Measurements from ENCODE around the gene SLC30A3. TPM values are rescaled to one million over a fixed set of nuclear protein-coding genes. Genes with fewer than 3 reads are reported as not detected.

Gene SLC30A3
- total RNA-seq, 3 donors from 2014 or later (not counting 1 experiment from before 2014, with no cell fraction given), result not detected

GRCh38 chr2:27255187-27255586, 7.7 kb downstream of the SLC30A3 start:
- H3K27me3 Mint-ChIP-seq (ENCODE audit: low read depth in 2 of 2), result peaks cover 34 to 45% of the 10 kb centered on the region in 2 donors

DNA sequence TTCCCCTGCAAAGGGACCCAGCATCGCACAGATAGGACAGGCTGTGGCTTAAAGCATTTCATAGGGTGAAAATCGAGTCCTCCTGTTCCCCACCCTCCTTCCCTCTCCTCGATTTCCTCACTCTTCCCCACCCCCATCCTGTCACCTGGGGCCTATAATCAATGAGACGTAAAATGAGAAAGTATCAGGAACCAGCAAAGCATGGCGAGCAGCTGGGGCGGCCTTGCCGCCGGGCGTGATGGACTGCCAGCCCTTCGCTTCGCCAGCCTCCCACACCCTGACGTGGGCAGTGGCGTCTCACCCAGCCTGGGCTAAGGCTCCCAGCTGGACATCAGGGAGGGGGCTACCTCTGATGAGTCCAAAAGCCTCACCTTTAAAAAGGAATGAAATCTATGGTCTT, 11.1 kb downstream of the SLC30A3 start:
- H3K36me3 Mint-ChIP-seq, result no peaks in the 10 kb centered on the region
- no peak overlapping the region for H3K4me3 Mint-ChIP-seq
- Histone ChIP-seq H3K27me3 (ENCODE audit: control insufficient read depth, insufficient read depth, low read length) (peaks cover 2% of the 10 kb centered on the region), H3K9me3 (ENCODE audit: control insufficient read depth, insufficient read depth, low read length) (no peaks in the 10 kb centered on the region), H3K36me3 (ENCODE audit: control insufficient read depth, insufficient read depth, low read length) (no peaks in the 10 kb centered on the region), H3K4me1 (ENCODE audit: control insufficient read depth, insufficient read depth, low read length) (peaks cover 4% of the 10 kb centered on the region), H3K4me3 (ENCODE audit: low read length) (no peak overlapping the region), H3K27ac (ENCODE audit: low read length) (no peak overlapping the region)
- H3K27me3 Mint-ChIP-seq (ENCODE audit: low read depth in 2 of 2), result peaks cover 14 to 34% of the 10 kb centered on the region in 2 donors
- no peak for TF ChIP-seq CTCF (IDR thresholded peaks at IDR 0.05)
- DNase-seq, result no peak
- WGBS (ENCODE audit: insufficient coverage), result 85% methylated on average over 13 of the region's 13 CpGs
- intact Hi-C loops (cut with micrococcal nuclease), result no loop called here
- no peak overlapping the region for H3K27ac Mint-ChIP-seq
- H3K4me1 Mint-ChIP-seq, result no peaks in the 10 kb centered on the region
- H3K9me3 Mint-ChIP-seq, result no peaks in the 10 kb centered on the region
- no peak for ATAC-seq

More at GRCh38 chr2:27255187-27255586, 7.7 kb downstream of the SLC30A3 start:
- 74% methylated on average over 12 of the region's 13 CpGs for WGBS (ENCODE audit: insufficient coverage)
- no peak overlapping the region for H3K4me3 Mint-ChIP-seq
- no peaks in the 10 kb centered on the region for H3K4me1 Mint-ChIP-seq
- intact Hi-C loops (cut with micrococcal nuclease), result no loop called here
- H3K27me3 ChIP-seq (ENCODE audit: control insufficient read depth, insufficient read depth, low read length), result peaks cover 9% of the 10 kb centered on the region
- no peak overlapping the region for H3K4me3 ChIP-seq (ENCODE audit: low read length)
- H3K36me3 ChIP-seq (ENCODE audit: control insufficient read depth, insufficient read depth, low read length), result no peaks in the 10 kb centered on the region
- H3K9me3 ChIP-seq (ENCODE audit: control insufficient read depth, insufficient read depth, low read length), result no peaks in the 10 kb centered on the region
- no peaks in the 10 kb centered on the region for H3K9me3 Mint-ChIP-seq
- no peak for DNase-seq
- no peak for ATAC-seq
- TF ChIP-seq CTCF (IDR thresholded peaks at IDR 0.05), result no peak
- H3K27ac ChIP-seq (ENCODE audit: low read length), result no peak overlapping the region
- H3K27ac Mint-ChIP-seq, result no peak overlapping the region
- peaks cover 2% of the 10 kb centered on the region for H3K4me1 ChIP-seq (ENCODE audit: control insufficient read depth, insufficient read depth, low read length)
- no peaks in the 10 kb centered on the region for H3K36me3 Mint-ChIP-seq

DNA sequence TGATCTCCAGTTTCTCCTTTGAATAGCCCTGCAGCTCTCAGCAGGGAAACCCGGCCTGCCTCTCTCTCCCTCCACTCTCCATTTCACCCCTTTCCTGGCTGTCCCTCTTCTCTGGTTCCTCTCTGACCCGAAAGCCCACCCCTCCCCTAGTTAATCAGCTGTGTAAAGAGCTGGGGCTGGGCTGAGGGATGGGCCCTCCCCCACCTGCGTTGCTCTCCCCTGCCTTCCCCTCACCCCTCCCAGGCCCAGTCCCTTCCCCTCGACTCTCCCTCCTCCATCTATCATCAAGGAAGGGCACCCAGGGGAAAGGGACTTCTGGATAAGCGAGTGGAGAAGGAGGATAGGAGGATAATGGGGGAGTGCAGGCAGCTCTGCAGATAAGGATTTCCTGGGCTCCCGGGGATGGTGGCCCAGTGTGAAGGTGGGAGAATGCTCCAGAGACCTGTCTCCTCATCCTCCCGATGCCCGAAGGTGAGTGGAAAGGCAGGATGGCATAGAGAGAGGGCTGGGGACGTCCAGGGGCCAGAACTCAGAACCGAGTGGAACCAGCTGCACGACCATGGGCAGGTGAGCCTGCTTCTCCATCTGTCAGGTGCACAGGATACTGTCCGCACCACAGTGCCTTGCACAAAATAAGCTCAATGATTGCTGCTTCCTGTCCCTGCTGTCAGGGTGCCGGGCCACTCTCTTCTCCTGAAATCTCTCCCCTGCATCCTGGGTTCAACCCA, 12.0 kb downstream of the SLC30A3 start:
- H3K4me3 ChIP-seq (ENCODE audit: low read length), result no peak overlapping the region
- no peaks in the 10 kb centered on the region for H3K36me3 ChIP-seq (ENCODE audit: control insufficient read depth, insufficient read depth, low read length)
- no peak overlapping the region for H3K27ac Mint-ChIP-seq
- intact Hi-C loops (cut with micrococcal nuclease), result no loop called here
- TF ChIP-seq CTCF (IDR thresholded peaks at IDR 0.05), result no peak
- WGBS (ENCODE audit: insufficient coverage), result 72% methylated on average over 11 of the region's 13 CpGs
- no peak for ATAC-seq
- H3K9me3 ChIP-seq (ENCODE audit: control insufficient read depth, insufficient read depth, low read length), result no peaks in the 10 kb centered on the region
- peaks cover 2% of the 10 kb centered on the region for H3K27me3 ChIP-seq (ENCODE audit: control insufficient read depth, insufficient read depth, low read length)
- H3K27ac ChIP-seq (ENCODE audit: low read length), result no peak overlapping the region
- H3K4me3 Mint-ChIP-seq, result no peak overlapping the region
- no peaks in the 10 kb centered on the region for H3K4me1 Mint-ChIP-seq
- DNase-seq, result no peak
- H3K27me3 Mint-ChIP-seq (ENCODE audit: low read depth in 2 of 2), result peaks cover 14 to 26% of the 10 kb centered on the region in 2 donors
- H3K36me3 Mint-ChIP-seq, result no peaks in the 10 kb centered on the region
- peaks cover 4% of the 10 kb centered on the region for H3K4me1 ChIP-seq (ENCODE audit: control insufficient read depth, insufficient read depth, low read length)
- H3K9me3 Mint-ChIP-seq, result no peaks in the 10 kb centered on the region
